Keratinocyte (primary cell): ENCODE measurements around the gene SAMD3.

Source experiments
- CTCF ChIP-seq, 3 experiments: IDR thresholded peaks in 1 of 3; conservative IDR thresholded peaks in 1 of 3; optimal IDR thresholded peaks in 1 of 3; 2 replicates in 2 of 3; 3 replicates in 1 of 3; pipeline versions ENCODE3 to v1.5.1; 2011; ENCODE audit warnings: low read length in 3 of 3, mild to moderate bottlenecking in 3 of 3, moderate library complexity in 2 of 3, control low read depth in 1 of 3, inconsistent platforms in 1 of 3; ENCODE audit not compliant: insufficient read depth in 2 of 3; ENCODE audit errors: extremely low read depth in 1 of 3
- EZH2 ChIP-seq: IDR thresholded peaks from one replicate; pipeline ENCODE4 v1.6.1; 2012; ENCODE audit warnings: inconsistent platforms, mild to moderate bottlenecking, low read length, moderate library complexity

- TF ChIP-seq CTCF (optimal IDR thresholded peaks at IDR 0.05 in 1 of 3, IDR thresholded peaks at IDR 0.05 in 1 of 3, conservative IDR thresholded peaks at IDR 0.05 in 1 of 3; ENCODE audit: extremely low read depth in 1 of 3, insufficient read depth in 2 of 3, low read length in 3 of 3), result no peak
- no peak for TF ChIP-seq EZH2
Measured at GRCh38 chr6:130216620-130217019, 6.1 kb downstream of the SAMD3 start.
